HL-60 (cell line): ENCODE data around the gene GRB10.

ENCODE experiments used
- CTCF ChIP-seq: IDR thresholded peaks from one replicate; pipeline ENCODE4 v1.5.1; 2011; ENCODE audit warnings: low read length, control low read depth, inconsistent platforms; ENCODE audit not compliant: insufficient read depth
- GABPA ChIP-seq: IDR thresholded peaks from 2 replicates; pipeline ENCODE4 v1.6.1; 2012; ENCODE audit warnings: low read depth
- POLR2AphosphoS5 ChIP-seq: IDR thresholded peaks from 2 replicates; pipeline ENCODE4 v1.6.1; 2012; ENCODE audit warnings: low read depth
- REST ChIP-seq: IDR thresholded peaks from 2 replicates; pipeline ENCODE4 v1.6.1; 2012; ENCODE audit warnings: low read depth; ENCODE audit not compliant: insufficient replicate concordance
- SPI1 ChIP-seq: IDR thresholded peaks from 2 replicates; pipeline ENCODE4 v1.6.1; 2012; ENCODE audit warnings: low read depth, mild to moderate bottlenecking, borderline replicate concordance

GRCh38 chr7:50595491-50596102 is 187.1 kb downstream of the GRB10 start:
- no peak for TF ChIP-seq REST
- TF ChIP-seq CTCF: no peak
- no peak for TF ChIP-seq POLR2AphosphoS5
- no peak for TF ChIP-seq GABPA
- TF ChIP-seq SPI1: no peak
